Activated CD4-positive, alpha-beta T cell treated with anti-CD3 and anti-CD28 coated beads, Interleukin-2, amount 10 ng/mL, durations not matched to agents 24 days and 14 days (primary cell): ENCODE measurements around the gene SCN8A. TPM values are rescaled to one million over a fixed set of nuclear protein-coding genes. Genes with fewer than 3 reads are reported as not detected.
"Not testable (repeated sequence)": the region's sequence is repeated elsewhere in the genome, so short reads cannot be mapped to it uniquely, and the experiment has no call there.

Experiments used
- DNase-seq: peaks from one replicate; pipeline ENCODE4 v3.0.0; 2022
- H3K27ac Mint-ChIP-seq: one replicate; pipeline ENCODE4 v1.8.0; 2022; ENCODE audit warnings: mild to moderate bottlenecking, mixed read lengths
- H3K27me3 Mint-ChIP-seq: one replicate; pipeline ENCODE4 v1.8.0; 2022; ENCODE audit warnings: mixed read lengths
- H3K36me3 Mint-ChIP-seq: one replicate; pipeline ENCODE4 v1.8.0; 2022; ENCODE audit warnings: low read depth, mild to moderate bottlenecking, mixed read lengths
- H3K4me1 Mint-ChIP-seq: one replicate; pipeline ENCODE4 v1.8.0; 2021; ENCODE audit warnings: mixed read lengths
- H3K4me3 Mint-ChIP-seq: one replicate; pipeline ENCODE4 v1.8.0; 2022; ENCODE audit warnings: mild to moderate bottlenecking, moderate library complexity, mixed read lengths
- H3K9me3 Mint-ChIP-seq: one replicate; pipeline ENCODE4 v1.8.0; 2021; ENCODE audit warnings: mixed read lengths
- intact Hi-C: fragments of 100-400 bp; cut with micrococcal nuclease; formaldehyde crosslinking; loops from one replicate; pipeline ENCODE4 v1.15.1; 2023
- total RNA-seq: library from RNA; stranded (reverse); gene quantifications from 2 replicates; pipeline ENCODE4 v1.2.3, GENCODE V29; 2022

Gene SCN8A
- total RNA-seq, 1 donor from 2014 or later: 0.12 TPM

DNA sequence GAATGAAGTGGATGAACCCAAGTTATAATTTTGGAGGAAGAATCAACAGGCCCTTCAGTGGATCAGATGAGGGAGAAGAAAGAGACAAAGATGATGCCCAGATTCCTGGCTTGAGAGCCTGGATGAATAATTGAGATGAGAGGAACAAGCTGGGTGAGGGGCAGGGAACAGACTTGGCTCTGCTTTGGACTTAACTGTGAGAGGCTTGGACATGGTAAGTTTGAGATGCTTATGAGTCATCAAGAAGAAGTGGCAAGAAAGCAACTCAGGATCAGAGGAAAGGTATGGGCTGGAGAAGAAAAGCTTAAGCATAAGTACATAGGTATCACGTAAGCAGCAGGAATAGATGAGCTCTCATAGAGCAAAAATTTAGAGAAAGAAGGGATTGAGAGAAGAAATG lies 202.2 kb downstream of the SCN8A start:
- DNase-seq: no peak
- H3K9me3 Mint-ChIP-seq: no peaks in the 10 kb centered on the region
- H3K4me1 Mint-ChIP-seq: no peaks in the 10 kb centered on the region
- no peak overlapping the region for H3K27ac Mint-ChIP-seq
- intact Hi-C loops: no loop called here
- no peaks in the 10 kb centered on the region for H3K36me3 Mint-ChIP-seq
- peaks cover 1% of the 10 kb centered on the region for H3K27me3 Mint-ChIP-seq
- no peak overlapping the region for H3K4me3 Mint-ChIP-seq

- no peak for DNase-seq
- intact Hi-C loops: no loop called here
These were observed 206.3 kb downstream of the SCN8A start for GRCh38 chr12:51797301-51797700.

DNA sequence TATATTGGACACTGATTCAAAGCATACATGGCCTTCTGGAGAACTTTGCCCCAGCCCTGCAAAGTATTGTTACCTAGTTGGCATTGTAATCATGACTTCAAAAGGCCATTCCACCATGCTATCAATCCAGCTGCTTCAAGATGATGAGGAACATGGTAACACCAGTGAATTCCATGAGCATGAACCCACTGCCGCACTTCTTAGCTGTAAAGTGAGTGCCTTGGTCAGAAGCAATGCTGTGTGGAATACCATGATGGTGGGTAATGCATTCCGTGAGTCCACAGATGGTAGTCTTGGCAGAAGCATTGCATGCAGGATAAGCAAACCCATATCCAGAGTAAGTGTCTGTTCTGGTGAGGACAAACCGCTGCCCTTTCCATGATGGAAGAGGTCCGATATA lies 207.0 kb downstream of the SCN8A start:
- H3K9me3 Mint-ChIP-seq, H3K36me3 Mint-ChIP-seq, DNase-seq, H3K27me3 Mint-ChIP-seq, H3K4me3 Mint-ChIP-seq, H3K4me1 Mint-ChIP-seq, intact Hi-C loops, H3K27ac Mint-ChIP-seq: not testable (repeated sequence)

More at GRCh38 chr12:51797301-51797700, 206.3 kb downstream of the SCN8A start:
- no peaks in the 10 kb centered on the region for H3K9me3 Mint-ChIP-seq
- H3K36me3 Mint-ChIP-seq: no peaks in the 10 kb centered on the region
- H3K4me1 Mint-ChIP-seq: no peaks in the 10 kb centered on the region
- no peak overlapping the region for H3K4me3 Mint-ChIP-seq
- H3K27ac Mint-ChIP-seq: no peak overlapping the region
- H3K27me3 Mint-ChIP-seq: peaks cover 1% of the 10 kb centered on the region

GRCh38 chr12:51798501-51798900 lies 207.5 kb downstream of the SCN8A start:
- Mint-ChIP-seq H3K4me1 (no peaks in the 10 kb centered on the region), H3K4me3 (no peak overlapping the region), H3K36me3 (no peaks in the 10 kb centered on the region), H3K27me3 (no peaks in the 10 kb centered on the region), H3K27ac (no peak overlapping the region), H3K9me3 (no peaks in the 10 kb centered on the region)
- intact Hi-C loops: no loop called here
- no peak for DNase-seq

DNA sequence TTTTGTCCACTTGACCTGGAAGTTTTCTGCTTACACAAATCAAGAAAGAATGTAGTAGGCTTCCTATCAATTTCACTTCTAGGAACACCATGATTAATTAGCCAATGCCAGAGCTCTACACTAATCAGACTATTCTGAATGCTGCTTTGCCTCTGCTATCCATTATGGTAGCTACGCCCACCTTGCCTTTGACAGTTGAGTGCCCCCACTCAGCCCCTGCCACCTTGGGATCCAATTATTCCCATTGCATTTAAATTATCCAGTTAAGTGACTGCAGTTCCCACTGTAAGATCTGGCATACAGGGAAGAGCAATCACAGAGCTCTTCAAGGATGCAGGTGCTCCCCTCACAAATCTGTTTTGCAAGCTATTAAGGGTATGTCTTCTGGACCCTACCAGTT lies 210.0 kb downstream of the SCN8A start:
- no peak for DNase-seq
- H3K4me1 Mint-ChIP-seq: no peaks in the 10 kb centered on the region
- H3K36me3 Mint-ChIP-seq: no peaks in the 10 kb centered on the region
- peaks cover 8% of the 10 kb centered on the region for H3K27me3 Mint-ChIP-seq
- H3K4me3 Mint-ChIP-seq: no peak overlapping the region
- intact Hi-C loops: no loop called here
- no peak overlapping the region for H3K27ac Mint-ChIP-seq
- no peaks in the 10 kb centered on the region for H3K9me3 Mint-ChIP-seq

- Mint-ChIP-seq H3K27ac (no peak overlapping the region), H3K4me1 (no peaks in the 10 kb centered on the region), H3K27me3 (peaks cover 21% of the 10 kb centered on the region), H3K36me3 (no peaks in the 10 kb centered on the region), H3K4me3 (no peak overlapping the region), H3K9me3 (no peaks in the 10 kb centered on the region)
- intact Hi-C loops: no loop called here
- DNase-seq: no peak
These were observed 215.9 kb downstream of the SCN8A start for GRCh38 chr12:51806896-51807295.

DNA sequence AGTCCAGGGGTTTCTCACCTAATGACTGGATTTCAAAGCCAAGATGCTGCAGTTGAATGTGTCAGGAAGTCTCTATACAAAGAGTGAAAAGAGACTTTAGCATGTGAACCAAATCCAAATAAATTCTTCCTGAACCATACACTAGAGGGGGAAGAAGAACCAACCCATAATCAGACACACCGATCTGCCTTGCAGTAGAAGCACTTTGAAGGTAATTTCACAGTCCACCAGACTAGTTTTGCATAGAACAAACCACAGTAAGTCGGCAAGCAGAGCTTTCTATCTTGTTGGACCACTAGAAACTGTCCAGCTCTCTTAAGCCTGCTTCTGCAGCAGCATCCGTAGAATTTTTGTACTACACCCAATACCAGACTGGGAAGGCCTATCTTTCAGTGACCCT lies 218.2 kb downstream of the SCN8A start:
- H3K27me3 Mint-ChIP-seq: peaks cover 21% of the 10 kb centered on the region
- intact Hi-C loops: no loop called here
- no peak for DNase-seq
- H3K4me1 Mint-ChIP-seq: no peaks in the 10 kb centered on the region
- H3K36me3 Mint-ChIP-seq: no peaks in the 10 kb centered on the region
- H3K27ac Mint-ChIP-seq: no peak overlapping the region
- no peaks in the 10 kb centered on the region for H3K9me3 Mint-ChIP-seq
- no peak overlapping the region for H3K4me3 Mint-ChIP-seq

DNA sequence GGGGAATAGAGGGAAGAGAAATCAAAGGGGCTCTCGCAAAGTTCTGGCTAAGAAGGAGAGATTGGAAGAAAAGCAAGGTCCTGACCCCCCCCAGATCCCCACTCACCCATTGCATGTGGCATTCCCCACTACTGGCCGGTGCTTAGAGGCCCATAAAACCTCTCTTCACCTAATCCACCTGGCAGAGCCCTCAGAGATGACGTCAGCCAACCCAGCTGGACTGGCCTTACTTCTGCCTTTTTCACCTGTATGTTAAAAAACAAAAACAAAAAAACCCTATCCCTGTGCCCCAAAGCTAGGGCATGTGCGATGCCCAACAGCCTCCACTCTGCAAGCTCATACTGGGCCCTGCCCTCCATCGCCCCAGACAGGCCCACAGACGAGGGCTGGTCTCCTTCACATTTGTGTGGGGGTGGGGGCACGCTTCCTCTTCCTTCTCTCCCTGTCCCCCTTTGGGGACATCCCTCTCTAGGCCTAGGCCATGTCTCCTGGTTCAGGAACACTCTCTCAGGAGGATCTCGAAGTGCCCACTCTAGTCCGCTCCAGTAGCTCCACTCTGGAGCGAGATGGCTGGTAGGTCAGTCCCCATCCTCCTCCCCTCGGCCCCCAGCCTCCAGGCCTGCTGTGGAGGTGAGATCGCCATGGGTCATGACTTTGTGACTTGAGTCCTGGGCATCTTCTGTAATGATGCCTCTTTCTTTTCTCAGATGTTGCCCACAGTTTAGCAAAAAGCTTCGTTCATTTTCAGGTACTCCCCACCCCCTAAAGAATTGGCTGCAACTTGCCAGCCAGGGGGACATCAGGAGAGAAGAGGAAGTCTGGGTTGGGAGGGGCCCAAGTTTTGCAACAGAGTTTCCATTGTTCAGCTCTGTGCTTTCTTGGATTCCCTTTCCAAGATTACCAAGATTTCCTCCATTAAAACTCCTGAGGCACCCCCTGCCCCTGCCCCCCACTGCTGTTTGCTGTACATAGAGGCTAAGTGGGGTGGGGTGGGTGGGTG lies 220.5 kb downstream of the SCN8A start:
- intact Hi-C loops: no loop called here
- no peak for DNase-seq
- peaks cover 29% of the 10 kb centered on the region for H3K27me3 Mint-ChIP-seq

GRCh38 chr12:51812871-51813270 lies 221.8 kb downstream of the SCN8A start:
- peak overlapping the region; percentile 33 for H3K4me3 Mint-ChIP-seq
- H3K4me1 Mint-ChIP-seq: peaks cover 6% of the 10 kb centered on the region
- no peaks in the 10 kb centered on the region for H3K36me3 Mint-ChIP-seq
- H3K27ac Mint-ChIP-seq: no peak overlapping the region
- H3K27me3 Mint-ChIP-seq: peaks cover 41% of the 10 kb centered on the region
- intact Hi-C loops: no loop called here
- H3K9me3 Mint-ChIP-seq: no peaks in the 10 kb centered on the region
- no peak for DNase-seq

More for the DNA sequence above, 220.5 kb downstream of the SCN8A start:
- H3K27ac Mint-ChIP-seq: no peak overlapping the region
- H3K36me3 Mint-ChIP-seq: no peaks in the 10 kb centered on the region
- no peaks in the 10 kb centered on the region for H3K9me3 Mint-ChIP-seq
- peaks cover 6% of the 10 kb centered on the region for H3K4me1 Mint-ChIP-seq
- no peak overlapping the region for H3K4me3 Mint-ChIP-seq

DNA sequence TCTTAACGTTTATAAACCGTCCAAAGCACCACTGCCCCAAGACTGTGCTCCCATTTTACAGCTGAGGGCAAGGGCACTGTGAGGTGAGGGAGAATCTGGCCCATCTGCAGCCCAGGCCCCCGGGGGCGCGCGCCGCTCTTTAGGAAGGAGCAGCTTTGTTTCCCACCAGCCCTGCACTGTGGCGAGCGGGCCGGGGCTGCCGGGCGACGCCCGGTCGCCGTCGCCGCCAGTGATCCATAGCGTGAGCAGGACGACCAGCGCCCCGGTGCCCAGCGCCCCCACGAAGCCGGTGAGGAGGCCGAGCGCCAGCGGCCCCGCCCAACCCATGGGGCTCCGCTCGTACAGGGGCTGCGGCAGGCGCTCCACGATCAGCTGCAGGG lies 222.9 kb downstream of the SCN8A start:
- intact Hi-C loops: no loop called here
- no peak for DNase-seq
- Mint-ChIP-seq H3K27me3 (peaks cover 41% of the 10 kb centered on the region), H3K4me3 (peak overlapping the region; percentile 19), H3K9me3 (no peaks in the 10 kb centered on the region), H3K27ac (no peak overlapping the region), H3K4me1 (peaks cover 6% of the 10 kb centered on the region), H3K36me3 (no peaks in the 10 kb centered on the region)

GRCh38 chr12:51814311-51815088 lies 223.5 kb downstream of the SCN8A start:
- DNase-seq: peak; percentile 91
- intact Hi-C loops: no loop called here
- Mint-ChIP-seq H3K9me3 (no peaks in the 10 kb centered on the region), H3K4me1 (peaks cover 6% of the 10 kb centered on the region), H3K4me3 (peak overlapping the region; percentile 80), H3K27me3 (peaks cover 40% of the 10 kb centered on the region), H3K27ac (no peak overlapping the region), H3K36me3 (no peaks in the 10 kb centered on the region)

- H3K4me3 Mint-ChIP-seq: peak overlapping the region; percentile 80
- peaks cover 45% of the 10 kb centered on the region for H3K27me3 Mint-ChIP-seq
- H3K9me3 Mint-ChIP-seq: no peaks in the 10 kb centered on the region
- H3K4me1 Mint-ChIP-seq: peaks cover 10% of the 10 kb centered on the region
- no peak overlapping the region for H3K27ac Mint-ChIP-seq
- intact Hi-C loops: no loop called here
- DNase-seq: no peak
- H3K36me3 Mint-ChIP-seq: no peaks in the 10 kb centered on the region
These were observed 224.5 kb downstream of the SCN8A start for GRCh38 chr12:51815571-51815970.

DNA sequence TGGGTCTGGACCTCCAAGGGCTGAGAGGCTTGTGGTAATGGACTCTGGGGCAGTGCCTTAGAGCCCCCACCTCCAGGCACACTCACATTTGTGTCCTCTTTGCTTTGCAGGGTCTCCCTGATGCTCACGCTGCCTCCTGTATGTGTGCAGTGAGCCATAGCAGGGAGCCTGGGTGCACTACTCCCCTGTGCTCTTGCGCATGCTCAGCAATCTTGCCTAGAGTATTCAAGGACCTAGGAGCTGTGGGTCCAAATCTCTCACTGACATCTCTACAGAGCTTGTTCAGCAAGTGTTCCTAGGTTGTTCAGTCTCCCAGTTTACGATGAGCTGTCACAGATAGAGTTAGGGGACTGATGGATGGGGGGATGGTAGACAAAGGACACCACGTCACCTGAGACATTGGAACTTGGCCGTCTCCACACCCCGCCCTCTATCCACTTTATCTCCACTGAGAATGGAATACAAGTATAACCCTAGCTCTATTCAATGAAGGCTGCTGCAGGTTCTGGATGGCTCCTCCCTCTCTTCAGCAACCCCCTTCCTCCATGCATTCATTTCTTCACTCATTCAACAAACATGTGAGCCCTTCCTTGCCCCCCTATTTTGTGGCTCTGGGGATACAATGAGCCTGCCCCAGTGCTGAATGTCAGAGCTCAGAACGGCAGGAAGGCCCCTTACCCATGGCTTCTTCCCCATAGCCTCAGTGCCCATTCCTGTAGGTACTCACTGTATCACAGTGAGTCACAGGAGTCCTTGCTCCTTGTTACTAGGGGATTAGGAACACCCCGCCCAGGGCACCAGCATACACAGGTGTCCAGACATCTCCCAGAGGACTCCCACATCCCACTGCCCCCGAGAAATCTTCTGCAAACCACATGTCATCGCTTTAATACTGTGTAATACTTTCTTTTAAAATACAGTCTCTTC lies 226.3 kb downstream of the SCN8A start:
- Mint-ChIP-seq H3K9me3 (no peaks in the 10 kb centered on the region), H3K27ac (no peak overlapping the region), H3K4me1 (peaks cover 10% of the 10 kb centered on the region), H3K4me3 (no peak overlapping the region), H3K36me3 (no peaks in the 10 kb centered on the region), H3K27me3 (peaks cover 40% of the 10 kb centered on the region)
- intact Hi-C loops: no loop called here
- DNase-seq: no peak
